ENCODE measurements around the gene SMOC1.

The SMOC1 gene

DNA sequence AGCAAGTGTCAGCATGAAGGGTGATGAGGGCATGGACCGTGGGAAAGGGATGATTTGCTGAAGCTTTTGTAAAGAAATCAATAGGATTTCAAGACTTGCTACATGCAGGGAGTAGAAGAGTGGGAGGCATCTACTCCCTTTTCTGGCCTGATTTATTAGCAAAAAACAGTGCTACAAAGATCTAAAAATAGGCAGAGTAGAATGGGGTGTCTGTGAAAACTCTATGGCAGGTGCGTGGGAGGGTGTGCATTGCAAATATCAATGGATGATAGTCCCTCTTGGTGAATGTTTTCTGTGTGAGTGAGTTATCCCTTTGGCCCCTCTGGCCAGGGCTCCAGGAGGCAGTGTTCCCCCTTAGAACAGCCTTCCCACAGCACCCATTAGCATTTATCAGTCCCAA, 139.0 kb downstream of the SMOC1 start:
- DNase-seq, result no peak

- DNase-seq, result no peak
These were observed 139.5 kb downstream of the SMOC1 start for GRCh38 chr14:70018713-70019211.

DNA sequence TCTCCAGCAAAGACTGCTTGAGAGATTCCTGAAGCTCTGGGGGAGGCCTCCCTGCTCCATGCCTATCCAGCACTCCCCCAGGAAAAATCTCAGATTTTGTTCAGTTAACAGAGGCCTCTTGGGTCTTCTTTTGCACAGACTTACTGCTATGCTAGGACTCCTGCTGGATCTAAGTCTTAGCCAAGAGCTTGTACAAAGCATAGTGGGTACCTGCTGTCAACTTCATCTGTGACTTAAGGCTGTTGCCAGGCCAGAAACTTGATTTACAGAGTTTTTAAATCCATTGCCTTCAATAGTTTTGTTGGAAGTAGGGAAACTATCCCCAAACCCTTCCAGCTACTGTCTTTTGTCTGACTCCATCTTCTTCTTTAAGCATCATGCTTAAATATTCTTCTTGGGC, 140.5 kb downstream of the SMOC1 start:
- no peak for DNase-seq

DNA sequence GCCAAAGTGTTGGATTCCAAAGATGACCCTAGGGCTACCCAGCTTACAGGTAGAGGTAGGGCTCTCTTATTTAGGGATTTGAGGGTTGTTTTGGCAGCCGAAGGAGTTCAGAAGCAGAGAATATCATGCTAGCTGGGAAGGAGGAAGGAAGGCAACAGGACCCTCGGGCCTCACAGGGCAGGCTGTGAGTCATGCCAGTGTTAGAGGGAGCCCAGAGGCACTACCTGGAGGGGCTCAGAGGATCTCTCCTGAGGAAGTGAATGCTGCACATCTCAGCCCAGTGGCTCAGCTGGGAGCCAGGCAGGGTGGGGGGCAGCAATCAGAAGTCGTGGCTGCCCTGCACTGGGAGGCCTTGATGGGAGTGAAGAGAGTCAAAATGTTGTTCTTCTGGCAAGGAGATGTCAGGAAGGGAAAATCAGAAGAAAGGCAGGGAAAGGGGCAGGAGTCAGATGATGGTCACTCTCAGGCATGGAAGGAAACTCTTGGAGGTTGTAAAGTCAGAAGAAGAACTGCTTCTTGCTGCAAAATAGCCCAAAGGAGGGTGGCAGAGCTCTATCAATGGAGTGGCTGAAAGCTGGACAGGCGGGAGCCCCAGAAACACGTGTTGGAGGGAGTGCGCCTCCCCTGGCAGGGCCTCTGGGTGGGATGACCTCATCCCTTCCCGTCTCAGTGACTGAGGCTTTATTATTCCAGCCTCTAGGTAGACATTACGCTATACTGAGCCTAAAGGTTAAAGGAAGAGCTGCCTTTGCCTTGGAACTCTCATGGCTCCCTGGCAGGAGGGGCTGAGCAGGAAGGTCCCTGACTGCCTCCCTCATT, 141.3 kb downstream of the SMOC1 start:
- no peak for DNase-seq

- no peak for DNase-seq
These were observed 142.5 kb downstream of the SMOC1 start for GRCh38 chr14:70021548-70022220.

GRCh38 chr14:70022771-70023445, 143.7 kb downstream of the SMOC1 start:
- no peak for DNase-seq

GRCh38 chr14:70023871-70024270, 144.7 kb downstream of the SMOC1 start:
- DNase-seq, result no peak

DNA sequence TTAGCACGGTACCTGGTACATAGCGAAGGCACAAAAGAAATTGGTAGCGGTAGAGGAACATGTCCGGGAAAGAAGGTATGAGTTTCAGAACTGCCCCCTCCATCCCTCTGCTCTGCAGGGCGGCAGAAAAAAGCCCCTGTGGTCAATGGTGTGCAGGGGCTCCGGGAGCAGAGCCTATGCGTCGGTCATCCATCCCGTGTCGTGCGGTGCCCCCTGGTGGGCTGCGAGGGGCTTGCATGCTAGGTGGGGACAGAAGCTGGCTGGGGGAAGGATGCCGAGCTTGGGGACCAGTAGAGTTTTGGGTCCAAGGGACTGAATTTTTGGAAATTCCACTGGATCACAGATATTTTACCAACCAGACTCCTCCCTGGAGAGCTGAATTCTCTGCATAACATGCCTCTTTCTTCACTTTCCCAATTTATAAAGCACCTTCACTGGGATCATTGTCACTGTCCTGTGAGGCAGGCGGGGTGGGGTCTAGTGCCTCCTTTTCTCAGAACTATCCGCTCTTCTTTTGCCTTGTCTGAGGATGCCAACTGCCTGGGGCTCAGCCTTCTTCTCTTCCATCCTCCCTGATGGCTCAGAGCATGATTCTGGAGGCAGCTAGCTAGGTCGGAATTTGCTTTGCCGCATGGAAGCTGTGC, 148.7 kb downstream of the SMOC1 start:
- no peak for DNase-seq

DNA sequence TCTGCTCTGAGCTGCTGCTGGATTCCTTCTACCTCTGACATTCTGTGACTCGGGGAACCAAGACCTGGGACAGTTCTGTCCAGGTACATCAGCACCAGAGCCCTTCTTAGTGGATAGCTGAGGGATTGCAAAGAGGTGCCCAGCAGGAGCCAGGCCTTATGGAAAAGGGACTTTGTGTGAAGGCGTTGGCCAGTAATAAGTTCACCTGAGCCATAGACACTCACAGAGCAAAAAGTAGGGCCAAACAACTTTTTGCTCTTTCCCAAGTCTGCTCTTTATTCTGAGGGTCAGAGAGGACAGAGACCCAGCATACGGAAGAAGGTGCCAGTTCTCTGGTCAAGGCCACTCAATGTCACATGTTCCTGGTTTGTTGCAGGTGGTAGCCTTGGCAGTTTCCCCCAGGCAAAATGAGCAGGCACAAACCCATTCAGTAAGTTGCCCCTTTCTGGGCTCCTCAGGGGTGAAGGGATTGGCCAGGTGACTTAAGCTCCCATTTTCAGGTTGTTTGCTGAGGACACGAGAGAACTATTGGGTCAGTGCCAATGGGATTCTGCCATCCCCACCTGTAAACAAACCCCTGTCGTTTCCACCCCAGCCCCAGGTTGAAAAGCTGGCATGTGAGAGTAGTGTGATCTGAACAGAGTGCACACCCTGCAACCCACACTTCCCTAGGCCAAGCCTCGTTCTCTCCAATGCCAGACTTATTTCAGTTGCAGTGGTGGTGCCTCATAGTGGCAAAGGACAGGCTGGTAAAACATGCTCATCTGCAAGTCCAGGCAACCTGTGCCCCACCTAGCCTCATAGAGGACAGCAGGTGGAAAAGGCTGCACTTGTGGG, 150.3 kb downstream of the SMOC1 start:
- no peak for DNase-seq

DNA sequence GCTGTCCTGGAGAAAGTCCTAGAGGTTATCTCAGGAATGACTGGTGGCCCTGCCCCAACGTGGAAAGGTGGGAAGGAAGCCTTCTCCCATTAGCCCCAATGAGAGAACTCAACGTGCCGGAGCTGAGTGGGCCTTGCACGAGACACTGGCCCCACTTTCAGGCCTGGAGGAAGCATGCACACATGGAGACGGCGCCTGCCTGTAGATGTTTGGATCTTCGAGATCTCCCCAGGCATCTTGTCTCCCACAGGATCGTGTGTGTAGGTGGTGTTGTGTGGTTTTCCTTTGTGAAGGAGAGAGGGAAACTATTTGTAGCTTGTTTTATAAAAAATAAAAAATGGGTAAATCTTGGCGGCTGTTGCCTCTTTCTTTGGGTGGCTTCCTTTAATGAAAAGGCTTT, 152.8 kb downstream of the SMOC1 start:
- no peak for DNase-seq

GRCh38 chr14:70032447-70032846, 153.2 kb downstream of the SMOC1 start:
- DNase-seq, result no peak

- no peak for DNase-seq
These were observed 153.9 kb downstream of the SMOC1 start for GRCh38 chr14:70033116-70033515.

DNA sequence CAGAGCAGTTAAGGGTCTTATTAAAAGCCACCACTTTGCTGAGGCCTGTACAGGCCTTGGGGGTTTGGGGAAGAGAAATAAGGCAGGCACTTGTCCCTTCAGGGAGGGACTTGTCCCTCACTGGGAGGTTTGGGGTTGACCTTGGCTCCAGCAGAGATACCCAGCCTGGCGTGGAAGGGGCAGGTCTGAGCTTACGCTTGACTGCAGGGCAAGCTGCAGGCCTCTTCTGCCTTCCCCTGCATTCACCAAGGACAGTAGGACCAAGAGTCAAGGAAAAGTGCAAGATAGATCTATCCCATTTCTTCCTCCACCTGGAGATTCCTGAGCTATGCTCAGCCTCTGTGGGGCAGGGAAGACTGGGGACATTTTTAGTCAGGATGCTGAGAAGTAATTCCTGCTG, 154.3 kb downstream of the SMOC1 start:
- DNase-seq, result no peak

DNA sequence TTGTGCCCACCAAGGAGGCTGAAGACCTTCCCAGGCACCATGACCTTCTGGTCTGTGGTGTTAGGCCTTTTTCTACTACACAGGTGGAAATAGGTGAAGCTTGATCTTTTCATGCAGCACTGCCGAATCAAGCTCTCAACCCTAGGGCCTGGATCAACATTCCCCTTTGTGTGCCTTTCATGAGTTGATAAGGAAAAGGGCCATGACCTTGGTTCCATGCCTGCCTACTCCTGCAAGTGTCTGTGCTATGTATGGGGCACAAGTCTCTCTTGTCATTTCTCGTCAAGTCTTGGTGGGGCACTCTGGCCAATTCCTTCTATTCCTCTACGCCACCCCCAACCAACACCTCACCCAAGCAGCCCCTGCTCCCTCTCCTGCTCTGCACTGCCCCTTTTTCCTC, 155.0 kb downstream of the SMOC1 start:
- DNase-seq, result no peak

DNA sequence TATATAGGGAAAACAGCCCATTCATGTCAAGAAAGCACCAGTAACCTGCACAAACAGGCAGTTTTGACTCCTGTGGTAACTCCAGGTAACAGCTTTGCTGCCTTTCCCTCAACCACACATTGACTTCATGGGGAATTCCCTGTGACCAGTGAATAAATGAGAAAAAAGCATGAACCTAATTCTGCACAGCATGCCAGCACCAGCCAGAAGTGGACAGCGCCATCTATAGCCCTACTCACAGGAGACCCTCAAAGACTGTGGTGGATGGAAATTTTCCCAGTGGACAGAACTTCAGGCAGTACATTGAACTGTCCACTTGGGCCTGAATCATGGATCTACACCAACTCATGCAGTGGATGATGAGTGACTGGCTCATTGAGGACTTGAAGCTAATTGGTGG, 157.4 kb downstream of the SMOC1 start:
- DNase-seq, result no peak

DNA sequence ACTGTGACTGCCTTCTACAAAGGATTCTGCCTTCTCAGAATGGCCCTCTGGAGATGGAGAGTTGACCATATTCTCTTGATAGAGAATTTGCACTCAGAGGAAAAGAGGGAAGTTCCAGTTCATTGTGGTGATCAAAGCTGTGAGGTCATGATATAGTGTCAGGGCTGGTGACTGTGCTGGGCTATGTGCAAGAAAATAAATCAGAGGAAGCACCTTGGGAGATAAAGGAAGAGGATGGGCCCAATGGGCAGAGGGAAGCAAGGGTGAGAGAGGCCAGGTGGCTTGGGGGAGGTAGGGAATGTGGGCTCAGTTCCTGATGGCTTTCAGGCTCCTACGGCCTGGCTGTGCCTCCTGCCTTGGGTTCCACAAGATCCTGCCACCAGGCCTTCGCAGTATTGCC, 163.8 kb downstream of the SMOC1 start:
- no peak for DNase-seq

- DNase-seq, result no peak
These were observed 166.1 kb downstream of the SMOC1 start for GRCh38 chr14:70045310-70045709.

DNA sequence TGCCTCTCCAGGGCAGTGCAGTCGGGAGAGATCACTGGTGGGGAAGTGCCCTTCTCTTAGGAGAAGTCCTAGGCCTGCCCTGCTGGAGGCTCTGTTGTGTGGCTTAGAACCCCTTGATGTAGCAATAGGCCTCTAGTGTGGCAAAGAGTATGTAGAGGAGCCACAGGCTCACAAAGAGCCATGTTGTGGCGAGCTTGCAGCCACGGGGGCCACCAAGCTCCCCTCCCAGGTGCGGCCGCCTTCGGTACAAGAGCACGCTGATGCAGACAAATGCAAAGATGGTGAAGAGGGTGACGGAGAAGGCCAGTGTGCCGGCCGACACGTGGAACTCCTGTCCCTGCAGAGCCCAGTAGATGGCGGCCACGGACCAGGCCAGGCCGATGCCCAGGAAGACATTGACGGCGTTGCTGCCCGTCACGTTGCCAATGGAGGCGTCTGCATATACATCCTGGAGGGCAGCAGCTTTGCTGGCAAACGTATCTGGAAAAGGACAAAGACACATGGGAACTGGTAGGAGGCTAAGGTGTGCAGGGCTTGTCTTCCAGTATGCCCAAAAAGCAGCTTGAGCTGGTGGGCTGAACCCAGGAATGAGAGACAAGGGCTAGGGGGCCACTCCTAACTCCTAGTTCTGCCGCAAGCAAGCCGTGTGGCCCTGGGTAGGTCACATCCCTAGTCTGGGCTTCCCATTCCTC, 166.8 kb downstream of the SMOC1 start:
- DNase-seq, result peak; percentile 31

DNA sequence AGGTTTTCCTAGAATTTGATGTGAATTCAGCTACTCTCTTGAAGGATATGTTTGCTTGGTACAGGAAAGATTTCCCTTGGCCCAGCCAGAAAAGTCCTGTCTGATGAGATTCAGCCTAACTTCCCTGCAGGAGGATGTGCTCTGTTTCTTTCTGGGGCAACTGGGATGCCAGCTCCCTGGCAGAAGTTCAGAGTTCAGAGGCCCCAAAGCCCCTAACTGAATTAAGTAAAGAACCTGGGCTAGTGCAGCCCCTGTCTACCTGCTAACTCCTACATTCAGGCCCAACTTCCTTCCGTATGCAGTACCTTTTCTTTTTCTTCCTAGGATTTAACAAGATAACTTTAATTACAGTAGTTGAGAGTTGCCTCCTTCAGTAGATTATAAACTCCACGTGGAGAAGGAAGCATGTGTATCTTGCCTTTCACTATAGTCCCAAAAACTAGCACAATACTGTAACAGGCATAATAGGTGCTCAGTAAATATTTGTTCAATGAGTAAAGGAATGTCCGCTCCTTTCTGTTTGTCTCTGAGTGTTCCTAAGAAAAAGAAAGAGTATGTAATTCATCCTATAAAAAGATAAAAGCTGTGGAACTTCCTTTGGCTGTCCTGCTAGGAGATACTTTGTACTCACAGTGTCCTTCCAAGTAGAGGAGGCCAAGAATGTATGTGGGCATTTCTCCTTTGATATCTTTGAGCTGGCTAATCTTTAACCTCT, 168.5 kb downstream of the SMOC1 start:
- no peak for DNase-seq

GRCh38 chr14:70048313-70048654, 169.1 kb downstream of the SMOC1 start:
- DNase-seq, result no peak

GRCh38 chr14:70049605-70050004, 170.4 kb downstream of the SMOC1 start:
- DNase-seq, result no peak
